ENCODE measurements around the gene TRPM1. TPM values are rescaled to one million over a fixed set of nuclear protein-coding genes. Genes with fewer than 3 reads are reported as not detected.

Gene TRPM1
- total RNA-seq, 2 donors from 2014 or later = 5.5 TPM; not detected in 1

- WGBS = 58% methylated on average over 6 of the region's 6 CpGs
- TF ChIP-seq POLR2AphosphoS5 (IDR thresholded peaks at IDR 0.05) = peak; percentile 57
- no peak for TF ChIP-seq POLR2A (IDR thresholded peaks at IDR 0.05)
- Histone ChIP-seq H3K4me1 (replicated peaks) (peaks cover 8% of the 10 kb centered on the region), H3K9me3 (no peaks in the 10 kb centered on the region), H3K27ac (peak overlapping the region in 1 of 2 donors; percentile 33), H3K4me3 (no peak overlapping the region), H3K27me3 (replicated peaks; ENCODE audit: insufficient read depth) (no peaks in the 10 kb centered on the region), H3K36me3 (no peaks in the 10 kb centered on the region)
- intact Hi-C loops (cut with DNase I) = no loop called here
- DNase-seq (ENCODE audit: low spot score) = peak; percentile 70
These were observed 787 bp downstream of the TRPM1 start for GRCh38 chr15:31100738-31101137.

GRCh38 chr15:31098953-31099740 lies 2.4 kb downstream of the TRPM1 start:
- H3K36me3 ChIP-seq = no peaks in the 10 kb centered on the region
- H3K4me1 ChIP-seq (replicated peaks) = peaks cover 8% of the 10 kb centered on the region
- DNase-seq (ENCODE audit: low spot score) = no peak
- peak in 1 of 4 experiments; percentile 23 for TF ChIP-seq CTCF (IDR thresholded peaks at IDR 0.05)
- peak; percentile 37 for TF ChIP-seq POLR2AphosphoS5 (IDR thresholded peaks at IDR 0.05)
- no peak for TF ChIP-seq POLR2A (IDR thresholded peaks at IDR 0.05)
- no peak overlapping the region for H3K4me3 ChIP-seq
- no peaks in the 10 kb centered on the region for H3K27me3 ChIP-seq (replicated peaks; ENCODE audit: insufficient read depth)
- intact Hi-C loops (cut with DNase I) = no loop called here
- no peaks in the 10 kb centered on the region for H3K9me3 ChIP-seq
- WGBS = 64% methylated on average over 4 of the region's 4 CpGs
- H3K27ac ChIP-seq = no peak overlapping the region

GRCh38 chr15:31098491-31098917 lies 3.0 kb downstream of the TRPM1 start:
- Histone ChIP-seq H3K4me1 (replicated peaks) (peaks cover 8% of the 10 kb centered on the region), H3K27ac (no peak overlapping the region), H3K4me3 (no peak overlapping the region), H3K36me3 (no peaks in the 10 kb centered on the region), H3K27me3 (replicated peaks; ENCODE audit: insufficient read depth) (no peaks in the 10 kb centered on the region), H3K9me3 (no peaks in the 10 kb centered on the region)
- 54% methylated on average over 6 of the region's 6 CpGs for WGBS
- no peak for DNase-seq (ENCODE audit: low spot score)
- intact Hi-C loops (cut with DNase I) = no loop called here
- TF ChIP-seq POLR2AphosphoS5 (IDR thresholded peaks at IDR 0.05) (no peak), CTCF (IDR thresholded peaks at IDR 0.05) (no peak), POLR2A (IDR thresholded peaks at IDR 0.05) (no peak)

- Histone ChIP-seq H3K4me3 (no peak overlapping the region), H3K27me3 (replicated peaks; ENCODE audit: insufficient read depth) (no peaks in the 10 kb centered on the region), H3K36me3 (no peaks in the 10 kb centered on the region), H3K4me1 (replicated peaks) (peaks cover 8% of the 10 kb centered on the region), H3K9me3 (no peaks in the 10 kb centered on the region), H3K27ac (no peak overlapping the region)
- TF ChIP-seq POLR2AphosphoS5 (IDR thresholded peaks at IDR 0.05) = no peak
- TF ChIP-seq CTCF (IDR thresholded peaks at IDR 0.05) = no peak
- no peak for TF ChIP-seq POLR2A (IDR thresholded peaks at IDR 0.05)
- intact Hi-C loops (cut with DNase I) = no loop called here
- DNase-seq (ENCODE audit: low spot score) = no peak
- WGBS = 91% methylated on average over 5 of the region's 5 CpGs
These were observed 5.0 kb downstream of the TRPM1 start for GRCh38 chr15:31096563-31096962.

- Histone ChIP-seq H3K9me3 (no peaks in the 10 kb centered on the region), H3K36me3 (no peaks in the 10 kb centered on the region), H3K4me3 (no peak overlapping the region), H3K27me3 (replicated peaks; ENCODE audit: insufficient read depth) (no peaks in the 10 kb centered on the region), H3K4me1 (replicated peaks) (no peaks in the 10 kb centered on the region), H3K27ac (no peak overlapping the region)
- 80% methylated on average over 6 of the region's 6 CpGs for WGBS
- intact Hi-C loops (cut with DNase I) = loop anchor here (2.0 kb wide), 1 partner anchor 17 kb away; no protein-coding TSS in a partner anchor
- DNase-seq (ENCODE audit: low spot score) = no peak
- TF ChIP-seq CTCF (IDR thresholded peaks at IDR 0.05) (no peak), POLR2A (IDR thresholded peaks at IDR 0.05) (no peak), POLR2AphosphoS5 (IDR thresholded peaks at IDR 0.05) (no peak)
These were observed 10.0 kb downstream of the TRPM1 start for GRCh38 chr15:31091481-31091880.
